GM19438 (cell line): ENCODE measurements around the gene SYCE1.
"Not testable (repeated sequence)": the region's sequence is repeated elsewhere in the genome, so short reads cannot be mapped to it uniquely, and the experiment has no call there.

Source experiments
- ATAC-seq: cut with Tn5 transposase; IDR thresholded peaks from one replicate; pipeline ENCODE4 v1.9.1; 2021; ENCODE audit warnings: low read depth; ENCODE audit not compliant: unreplicated experiment

SYCE1 gene

DNA sequence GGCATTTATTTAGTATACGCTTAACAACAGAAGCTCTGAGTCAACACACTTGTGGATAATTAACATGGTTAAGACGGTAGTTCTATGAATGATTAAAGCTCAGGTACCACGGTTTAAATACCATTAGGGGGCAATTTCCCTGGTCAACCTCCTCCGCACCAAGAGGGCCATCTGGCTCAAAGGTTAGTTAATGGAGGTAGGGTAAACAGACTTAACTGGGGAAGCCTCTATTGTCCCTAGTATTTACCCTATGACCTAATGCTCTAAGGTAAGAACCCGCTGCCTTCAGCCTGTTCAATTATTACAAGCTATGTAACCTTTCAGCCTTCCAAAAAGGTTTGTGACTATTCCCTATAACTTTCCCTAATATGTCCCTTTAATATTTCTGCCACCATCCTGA, 46.9 kb downstream of the SYCE1 start:
- not testable (repeated sequence) for ATAC-seq

GRCh38 chr10:133516057-133516456, 49.3 kb downstream of the SYCE1 start:
- no peak for ATAC-seq

- no peak for ATAC-seq
Measured at GRCh38 chr10:133515471-133515870, 49.9 kb downstream of the SYCE1 start.

GRCh38 chr10:133511907-133512528, 53.4 kb downstream of the SYCE1 start:
- no peak for ATAC-seq

GRCh38 chr10:133511408-133511807, 54.0 kb downstream of the SYCE1 start:
- ATAC-seq: no peak

DNA sequence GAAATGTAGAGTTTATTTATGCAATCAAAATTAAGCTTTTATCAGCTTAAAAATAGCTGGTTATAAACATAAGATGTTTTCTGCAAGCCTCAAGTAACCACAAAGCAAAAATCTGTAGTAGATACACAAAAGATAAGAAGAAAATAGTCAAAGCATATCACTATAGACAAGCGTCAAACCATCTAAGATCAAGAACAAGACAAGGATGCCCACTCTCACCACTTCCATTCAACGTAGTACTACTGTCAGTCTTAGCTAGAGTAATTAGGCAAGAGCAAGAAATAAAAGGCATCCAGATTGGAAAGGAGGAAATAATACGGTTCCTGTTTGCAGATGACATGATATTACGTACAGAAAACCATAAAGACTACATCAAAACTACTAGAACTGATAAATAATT, 55.7 kb downstream of the SYCE1 start:
- ATAC-seq: no peak
